HepG2 (cell line): Measurements from ENCODE around the gene PPP4R2. TPM values are rescaled to one million over a fixed set of nuclear protein-coding genes. Genes with fewer than 3 reads are reported as not detected.
A peak's percentile ranks its signal among the peaks of the same experiment; 100 is the strongest.

Experiments
- ATF7-NPFF ChIP-seq: sonication (generic); formaldehyde crosslinking; IDR thresholded peaks from 2 replicates; pipeline ENCODE4 v1.8.1; 2023; ENCODE audit warnings: mild to moderate bottlenecking, low read depth, missing genetic modification reagents, moderate library complexity
- CBX5 ChIP-seq: sonication (generic); formaldehyde crosslinking; IDR thresholded peaks from 2 replicates; pipeline ENCODE4 v1.4.0; 2020; ENCODE audit warnings: missing genetic modification reagents, borderline replicate concordance
- CEBPG ChIP-seq: IDR thresholded peaks from 2 replicates; pipeline ENCODE4 v1.6.1; 2016
- CHCHD3 ChIP-seq: sonication (generic); formaldehyde crosslinking; IDR thresholded peaks from 2 replicates; pipeline ENCODE4 v1.8.0; 2022; ENCODE audit warnings: mild to moderate bottlenecking, missing genetic modification reagents, moderate library complexity
- CREB1 ChIP-seq, 2 experiments: fragments of 450-650 bp in 1 of 2; IDR thresholded peaks; 2 replicates each; pipeline ENCODE4 v1.6.1; 2016 to 2017; ENCODE audit warnings: control low read depth in 1 of 2, mild to moderate bottlenecking in 1 of 2, missing compliant biosample characterization in 1 of 2, missing genetic modification characterization in 1 of 2
- HMG20A ChIP-seq: IDR thresholded peaks from 2 replicates; pipeline ENCODE4 v1.6.1; 2016; ENCODE audit warnings: borderline replicate concordance
- JARID2 ChIP-seq: sonication (generic); formaldehyde crosslinking; IDR thresholded peaks from 2 replicates; pipeline ENCODE4 v1.8.1; 2023; ENCODE audit warnings: missing genetic modification reagents, inconsistent platforms; ENCODE audit not compliant: insufficient replicate concordance
- KLF11 ChIP-seq: IDR thresholded peaks from 2 replicates; pipeline ENCODE4 v1.6.1; 2016; ENCODE audit warnings: missing compliant biosample characterization
- MED1 ChIP-seq: sonication (generic); formaldehyde crosslinking; IDR thresholded peaks from 2 replicates; pipeline ENCODE4 v1.4.0; 2020; ENCODE audit warnings: missing genetic modification reagents
- MTERF4 ChIP-seq: sonication (generic); formaldehyde crosslinking; IDR thresholded peaks from 2 replicates; pipeline ENCODE4 v1.8.0; 2023; ENCODE audit warnings: mild to moderate bottlenecking, missing genetic modification reagents
- NBN ChIP-seq: fragments of 450-650 bp; conservative IDR thresholded peaks from 2 replicates; pipeline ENCODE4 v1.6.1; 2017
- NCOA2 ChIP-seq: sonication (generic); formaldehyde crosslinking; IDR thresholded peaks from 2 replicates; pipeline ENCODE4 v1.8.0; 2022; ENCODE audit warnings: inconsistent platforms
- NFRKB ChIP-seq: fragments of 450-650 bp; IDR thresholded peaks from 2 replicates; pipeline ENCODE4 v1.6.1; 2017
- NR2F1 ChIP-seq, 2 experiments: fragments of 450-650 bp in 1 of 2; formaldehyde crosslinking in 1 of 2; IDR thresholded peaks; 2 replicates each; pipeline versions ENCODE4 v1.5.0 to v1.6.1; 2016 to 2020; ENCODE audit warnings: mild to moderate bottlenecking in 1 of 2, missing compliant biosample characterization in 1 of 2, missing genetic modification reagents in 1 of 2, moderate library complexity in 1 of 2
- NR2F6 ChIP-seq, 2 experiments: IDR thresholded peaks; 2 replicates each; pipeline ENCODE4 v1.6.1; 2016; ENCODE audit warnings: antibody characterized with exemption in 1 of 2, mild to moderate bottlenecking in 1 of 2
- PHB2 ChIP-seq: fragments of 450-650 bp; IDR thresholded peaks from 2 replicates; pipeline ENCODE4 v1.6.1; 2018; ENCODE audit not compliant: partially characterized antibody
- RCOR2 ChIP-seq: IDR thresholded peaks from 2 replicates; pipeline ENCODE4 v1.6.1; 2016; ENCODE audit warnings: missing biosample characterization, missing genetic modification reagents
- REPIN1 ChIP-seq: sonication (generic); formaldehyde crosslinking; IDR thresholded peaks from 2 replicates; pipeline ENCODE4 v1.8.0; 2022; ENCODE audit warnings: missing genetic modification reagents, low read depth, mild to moderate bottlenecking, borderline replicate concordance
- SALL1 ChIP-seq: sonication (generic); formaldehyde crosslinking; IDR thresholded peaks from 2 replicates; pipeline ENCODE4 v1.8.0; 2022; ENCODE audit warnings: mild to moderate bottlenecking, missing genetic modification reagents
- SALL2 ChIP-seq: sonication (generic); formaldehyde crosslinking; IDR thresholded peaks from 2 replicates; pipeline ENCODE4 v1.8.1; 2023; ENCODE audit warnings: mild to moderate bottlenecking, missing genetic modification reagents, inconsistent platforms
- SIX1 ChIP-seq: sonication (generic); formaldehyde crosslinking; IDR thresholded peaks from 2 replicates; pipeline ENCODE4 v1.4.0; 2020; ENCODE audit warnings: missing genetic modification reagents, borderline replicate concordance
- SRY ChIP-seq: sonication (generic); formaldehyde crosslinking; IDR thresholded peaks from 2 replicates; pipeline ENCODE4 v1.8.0; 2022; ENCODE audit warnings: mild to moderate bottlenecking, missing genetic modification reagents
- UBTF ChIP-seq: sonication (generic); formaldehyde crosslinking; IDR thresholded peaks from 2 replicates; pipeline ENCODE4 v1.4.0; 2020; ENCODE audit warnings: mild to moderate bottlenecking, missing genetic modification reagents
- ZNF101 ChIP-seq: sonication (generic); formaldehyde crosslinking; IDR thresholded peaks from 2 replicates; pipeline ENCODE4 v1.4.0; 2020; ENCODE audit warnings: mild to moderate bottlenecking, low read depth, missing genetic modification reagents, borderline replicate concordance
- ZNF18 ChIP-seq: sonication (generic); formaldehyde crosslinking; IDR thresholded peaks from 2 replicates; pipeline ENCODE4 v1.8.0; 2022; ENCODE audit warnings: mild to moderate bottlenecking, missing genetic modification reagents; ENCODE audit not compliant: insufficient replicate concordance
- ZNF224 ChIP-seq: sonication (generic); formaldehyde crosslinking; IDR thresholded peaks from 2 replicates; pipeline ENCODE4 v1.5.0; 2020; ENCODE audit warnings: mild to moderate bottlenecking, missing genetic modification reagents
- ZNF225 ChIP-seq: sonication (generic); formaldehyde crosslinking; IDR thresholded peaks from 2 replicates; pipeline ENCODE4 v1.4.0; 2020; ENCODE audit warnings: mild to moderate bottlenecking, missing genetic modification reagents
- ZNF501 ChIP-seq: sonication (generic); formaldehyde crosslinking; IDR thresholded peaks from 2 replicates; pipeline ENCODE4 v1.5.1; 2020; ENCODE audit warnings: mild to moderate bottlenecking, moderate library complexity, missing genetic modification reagents
- ZNF724P ChIP-seq: sonication (generic); formaldehyde crosslinking; IDR thresholded peaks from 2 replicates; pipeline ENCODE4 v1.8.0; 2022; ENCODE audit warnings: missing genetic modification reagents, borderline replicate concordance
- polyA plus RNA-seq, 8 experiments: library from polyadenylated mRNA; depleted of rRNA in 3 of 8; stranded (reverse) in 7 of 8; unstranded in 1 of 8; fragments of >200 nt; fragmentation: Illumina TruSeq in 4 of 8; extraction: Trizol in 4 of 8; gene quantifications; 2 replicates each; pipeline versions ENCODE4 v1.2.1 to v1.2.3, GENCODE V29; 2011 to 2016; ENCODE audit warnings: low read depth in 4 of 8, missing spikeins in 1 of 8, mixed read lengths in 1 of 8; ENCODE audit not compliant: insufficient read depth in 1 of 8
- total RNA-seq, 5 experiments: library from RNA; depleted of rRNA; stranded (reverse); fragments of >200 nt; fragmentation: Illumina TruSeq; extraction: Trizol; gene quantifications; 2 replicates each; pipeline ENCODE4 v1.2.3, GENCODE V29; 2016; ENCODE audit warnings: low read depth in 1 of 5

The PPP4R2 gene
- total and polyA plus RNA-seq, 2 of the 13 experiments (the other 11 are each of a cell fraction or from before 2014, with no cell fraction given) = 22.3 to 161 TPM

GRCh38 chr3:72968266-72968664 lies 28.3 kb upstream of the PPP4R2 start (continued):
- TF ChIP-seq UBTF (CRISPR knock-in tag) = 0 out of 2 replicates have a peak, but pooled peaks have one; percentile 11
- no peak for TF ChIP-seq ZNF101 (CRISPR knock-in tag)
- no peak for TF ChIP-seq JARID2 (CRISPR knock-in tag)
- TF ChIP-seq SIX1 (CRISPR knock-in tag) = peak; percentile 64; the same call in 1 of the 2 replicates
- TF ChIP-seq NFRKB = no peak
- TF ChIP-seq SALL1 (CRISPR knock-in tag) = 0 out of 2 replicates have a peak, but pooled peaks have one; percentile 7
- no peak for TF ChIP-seq ATF7-NPFF (CRISPR knock-in tag)
- no peak for TF ChIP-seq CREB1 (IDR thresholded peaks at IDR 0.05)
- no peak for TF ChIP-seq CREB1 (CRISPR knock-in tag; IDR thresholded peaks at IDR 0.05)
- TF ChIP-seq REPIN1 (CRISPR knock-in tag) = no peak
- TF ChIP-seq RCOR2 (CRISPR knock-in tag) = peak; percentile 16; the same call in 1 of the 2 replicates
- 0 out of 2 replicates have a peak, but pooled peaks have one; percentile 31 for TF ChIP-seq SALL2 (CRISPR knock-in tag)
- TF ChIP-seq SRY (CRISPR knock-in tag) = no peak
- no peak for TF ChIP-seq ZNF724P (CRISPR knock-in tag)
- no peak for TF ChIP-seq CBX5 (CRISPR knock-in tag)
- TF ChIP-seq CEBPG (CRISPR knock-in tag) = peak; percentile 71
- TF ChIP-seq MED1 = 0 out of 2 replicates have a peak, but pooled peaks have one; percentile 20
- TF ChIP-seq MTERF4 = no peak
- 0 out of 2 replicates have a peak, but pooled peaks have one; percentile 34 for TF ChIP-seq NCOA2 (CRISPR knock-in tag)
- no peak for TF ChIP-seq KLF11 (CRISPR knock-in tag)
- TF ChIP-seq NR2F6 (IDR thresholded peaks at IDR 0.05) = peak; percentile 53
- TF ChIP-seq NR2F6 (CRISPR knock-in tag; IDR thresholded peaks at IDR 0.05) = peak; percentile 51
- TF ChIP-seq CHCHD3 (CRISPR knock-in tag) = no peak
- no peak for TF ChIP-seq ZNF18
- no peak for TF ChIP-seq ZNF501 (CRISPR knock-in tag)
- no peak for TF ChIP-seq NBN
- TF ChIP-seq HMG20A (CRISPR knock-in tag) = peak; percentile 57; the same call in 1 of the 2 replicates
- no peak for TF ChIP-seq ZNF224 (CRISPR knock-in tag)
- TF ChIP-seq ZNF225 (CRISPR knock-in tag) = no peak
- TF ChIP-seq NR2F1 (CRISPR knock-in tag; IDR thresholded peaks at IDR 0.05) = 0 out of 4 replicates have a peak, but pooled peaks of 1 of the 2 experiments have one; percentile 13
- no peak for TF ChIP-seq PHB2
